Measurements from ENCODE around the gene TFIP11. TPM values are rescaled to one million over a fixed set of nuclear protein-coding genes. Genes with fewer than 3 reads are reported as not detected.

Gene TFIP11
- total and polyA plus RNA-seq, 2 of the 8 experiments (the other 6 are each of a cell fraction or from before 2014, with no cell fraction given) = 18.1 to 28.3 TPM

DNA sequence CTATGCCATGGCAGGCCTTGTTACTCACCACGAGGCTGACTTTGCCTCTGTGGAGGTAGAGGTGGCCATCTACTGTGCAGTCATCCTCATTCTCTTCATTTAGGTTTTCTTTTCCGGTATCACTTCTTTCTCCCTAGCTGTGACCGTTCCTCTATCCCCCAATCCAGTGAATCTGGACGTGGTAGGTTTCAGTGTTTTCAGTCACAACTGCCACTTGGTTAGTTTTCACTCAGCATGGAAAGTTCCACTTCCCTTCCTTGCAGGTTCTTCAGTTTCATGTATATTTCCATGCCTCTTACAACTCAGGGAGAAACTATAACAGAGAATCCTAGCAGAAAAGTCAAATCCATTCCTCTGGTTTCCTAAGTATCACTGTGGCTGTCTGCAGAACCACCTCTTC is 30.6 kb downstream of the TFIP11 start (continued):
- TF ChIP-seq ASH2L (IDR thresholded peaks at IDR 0.05; ENCODE audit: low read length) (no peak), RFX5 (IDR thresholded peaks at IDR 0.05; ENCODE audit: borderline replicate concordance, low read depth, low read length) (no peak)
